SU-DHL-6 (cell line): ENCODE measurements around the gene VCAN.

ENCODE experiments used
- H2AFZ ChIP-seq: fragments of 200-600 bp; sonication (generic); 2 replicates; pipeline ENCODE4 v1.6.1; 2014; ENCODE audit warnings: low read depth, mild to moderate bottlenecking, moderate library complexity, mixed read lengths, antibody characterized with exemption, low read length; ENCODE audit not compliant: severe bottlenecking
- H3F3A ChIP-seq: fragments of 200-600 bp; shearing (Covaris generic); 2 replicates; pipeline ENCODE4 v1.6.0; 2016; ENCODE audit warnings: antibody characterized with exemption, mild to moderate bottlenecking; ENCODE audit not compliant: insufficient read depth
- H3K27ac ChIP-seq: fragments of 200-600 bp; sonication (generic); 2 replicates; pipeline ENCODE4 v1.5.1; 2016; ENCODE audit warnings: low read depth, mild to moderate bottlenecking, low read length, moderate library complexity, mixed read lengths
- H3K27me3 ChIP-seq: fragments of 200-600 bp; sonication (generic), shearing (Covaris generic); 2 replicates; pipeline ENCODE4 v1.6.0; 2014; ENCODE audit warnings: mild to moderate bottlenecking, low read length
- H3K36me3 ChIP-seq: fragments of 200-600 bp; sonication (generic); 2 replicates; pipeline ENCODE4 v1.6.1; 2014; ENCODE audit warnings: mild to moderate bottlenecking, low read length, mixed read lengths
- H3K4me2 ChIP-seq: fragments of 300-600, 200-600 bp; shearing (Covaris generic), sonication (generic); 2 replicates; pipeline ENCODE4 v1.6.0; 2014; ENCODE audit warnings: low read length, low read depth, mild to moderate bottlenecking; ENCODE audit not compliant: poor library complexity, severe bottlenecking
- H3K4me3 ChIP-seq: fragments of 200-600 bp; sonication (generic); 2 replicates; pipeline ENCODE4 v1.5.1; 2014; ENCODE audit warnings: antibody characterized with exemption, low read length, mild to moderate bottlenecking, mixed read lengths; ENCODE audit not compliant: insufficient read depth, poor library complexity, severe bottlenecking
- H3K79me2 ChIP-seq: fragments of 200-600 bp; sonication (generic); 2 replicates; pipeline ENCODE4 v1.6.1; 2014; ENCODE audit warnings: mild to moderate bottlenecking, low read length, moderate library complexity; ENCODE audit not compliant: insufficient read depth
- H3K9ac ChIP-seq: fragments of 200-600 bp; sonication (generic); 2 replicates; pipeline ENCODE4 v1.7.0; 2014; ENCODE audit warnings: mild to moderate bottlenecking, low read length
- H3K9me2 ChIP-seq: fragments of 200-600 bp; sonication (generic); replicated peaks from 2 replicates; pipeline ENCODE4 v1.6.1; 2014; ENCODE audit warnings: low read length; ENCODE audit not compliant: insufficient read depth
- H3K9me3 ChIP-seq: fragments of 200-600 bp; sonication (generic); 2 replicates; pipeline ENCODE4 v1.6.1; 2014; ENCODE audit warnings: low read length, mixed read lengths; ENCODE audit not compliant: insufficient read depth
- H4K20me1 ChIP-seq: fragments of 200-600 bp; sonication (generic); 2 replicates; pipeline ENCODE4 v1.6.1; 2014; ENCODE audit warnings: low read depth, mild to moderate bottlenecking, antibody characterized with exemption, low read length, moderate library complexity, mixed read lengths
- EZH2phosphoT487 ChIP-seq: fragments of 200-600 bp; sonication (generic), shearing (Covaris generic); conservative IDR thresholded peaks from 2 replicates; pipeline ENCODE4 v1.6.1; 2018; ENCODE audit warnings: mild to moderate bottlenecking, antibody characterized with exemption, low read length, moderate library complexity, mixed read lengths
- TF ChIP-seq, protein P1 (sequence below): fragments of 200-600 bp; sonication (generic); IDR thresholded peaks from one replicate; pipeline ENCODE4 v1.5.1; 2017; ENCODE audit warnings: antibody characterized with exemption, mild to moderate bottlenecking, low read length, moderate library complexity; ENCODE audit not compliant: insufficient read depth, poor library complexity, severe bottlenecking

VCAN gene

DNA sequence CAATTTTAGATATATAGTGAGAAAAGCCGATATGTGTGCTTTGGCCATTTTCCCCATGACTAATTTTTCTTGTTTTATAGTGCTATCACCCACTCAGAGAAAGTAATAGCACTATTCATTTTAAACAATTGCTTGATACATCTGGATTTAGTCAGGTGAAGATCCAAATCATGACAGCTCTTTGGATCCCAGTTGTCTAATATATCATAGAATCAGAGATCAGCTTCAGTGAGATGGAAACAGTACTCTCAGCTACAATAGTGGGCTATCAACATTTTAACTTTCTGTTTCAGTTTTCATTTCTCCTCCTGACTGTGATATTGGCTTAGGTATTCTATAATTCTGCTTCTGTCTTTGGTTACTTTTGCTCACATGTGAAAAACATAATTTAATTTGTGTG, 38.7 kb downstream of the VCAN start:
- no peak overlapping the region for H3K4me3 ChIP-seq

DNA sequence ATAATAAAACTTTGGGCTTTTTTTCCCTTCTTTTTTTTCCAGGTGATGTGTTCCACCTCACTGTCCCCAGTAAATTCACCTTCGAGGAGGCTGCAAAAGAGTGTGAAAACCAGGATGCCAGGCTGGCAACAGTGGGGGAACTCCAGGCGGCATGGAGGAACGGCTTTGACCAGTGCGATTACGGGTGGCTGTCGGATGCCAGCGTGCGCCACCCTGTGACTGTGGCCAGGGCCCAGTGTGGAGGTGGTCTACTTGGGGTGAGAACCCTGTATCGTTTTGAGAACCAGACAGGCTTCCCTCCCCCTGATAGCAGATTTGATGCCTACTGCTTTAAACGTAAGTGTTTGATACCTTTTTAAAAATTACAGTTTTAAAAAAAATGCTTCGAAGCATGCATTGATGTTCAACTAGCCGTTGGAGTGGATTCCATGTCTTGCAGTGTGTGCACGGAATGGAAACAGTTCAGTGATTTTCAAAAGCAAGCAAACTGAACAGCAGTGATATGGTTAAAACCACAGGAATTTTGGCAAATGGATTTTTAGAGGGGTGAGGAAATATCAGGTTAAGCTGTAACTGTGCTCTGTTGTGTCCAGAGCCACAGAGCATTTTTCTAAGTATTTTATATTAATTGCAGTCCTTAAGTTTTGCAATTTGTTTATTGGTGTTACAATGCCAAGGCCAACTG, 40.7 kb downstream of the VCAN start:
- Histone ChIP-seq H3K79me2 (no peaks in the 10 kb centered on the region), H4K20me1 (no peaks in the 10 kb centered on the region), H3K36me3 (no peaks in the 10 kb centered on the region), H2AFZ (no peak overlapping the region), H3K27me3 (no peaks in the 10 kb centered on the region), H3K4me2 (no peak overlapping the region), H3K4me3 (no peak overlapping the region), H3K9me3 (no peaks in the 10 kb centered on the region), H3K9me2 (no peaks in the 10 kb centered on the region), H3K9ac (no peak overlapping the region), H3K27ac (no peak overlapping the region), H3F3A (no peaks in the 10 kb centered on the region)
- TF ChIP-seq, protein P1, sequence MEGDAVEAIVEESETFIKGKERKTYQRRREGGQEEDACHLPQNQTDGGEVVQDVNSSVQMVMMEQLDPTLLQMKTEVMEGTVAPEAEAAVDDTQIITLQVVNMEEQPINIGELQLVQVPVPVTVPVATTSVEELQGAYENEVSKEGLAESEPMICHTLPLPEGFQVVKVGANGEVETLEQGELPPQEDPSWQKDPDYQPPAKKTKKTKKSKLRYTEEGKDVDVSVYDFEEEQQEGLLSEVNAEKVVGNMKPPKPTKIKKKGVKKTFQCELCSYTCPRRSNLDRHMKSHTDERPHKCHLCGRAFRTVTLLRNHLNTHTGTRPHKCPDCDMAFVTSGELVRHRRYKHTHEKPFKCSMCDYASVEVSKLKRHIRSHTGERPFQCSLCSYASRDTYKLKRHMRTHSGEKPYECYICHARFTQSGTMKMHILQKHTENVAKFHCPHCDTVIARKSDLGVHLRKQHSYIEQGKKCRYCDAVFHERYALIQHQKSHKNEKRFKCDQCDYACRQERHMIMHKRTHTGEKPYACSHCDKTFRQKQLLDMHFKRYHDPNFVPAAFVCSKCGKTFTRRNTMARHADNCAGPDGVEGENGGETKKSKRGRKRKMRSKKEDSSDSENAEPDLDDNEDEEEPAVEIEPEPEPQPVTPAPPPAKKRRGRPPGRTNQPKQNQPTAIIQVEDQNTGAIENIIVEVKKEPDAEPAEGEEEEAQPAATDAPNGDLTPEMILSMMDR = no peak
- no peak for TF ChIP-seq EZH2phosphoT487

More for the DNA sequence above, 38.7 kb downstream of the VCAN start:
- Histone ChIP-seq H3K9me2 (no peaks in the 10 kb centered on the region), H3K27me3 (no peaks in the 10 kb centered on the region), H2AFZ (no peak overlapping the region), H3K9me3 (no peaks in the 10 kb centered on the region), H3K27ac (no peak overlapping the region), H3K4me2 (no peak overlapping the region), H3K9ac (no peak overlapping the region), H4K20me1 (no peaks in the 10 kb centered on the region), H3F3A (no peaks in the 10 kb centered on the region), H3K79me2 (no peaks in the 10 kb centered on the region), H3K36me3 (no peaks in the 10 kb centered on the region)
- TF ChIP-seq, protein P1 = no peak
- TF ChIP-seq EZH2phosphoT487 = no peak

DNA sequence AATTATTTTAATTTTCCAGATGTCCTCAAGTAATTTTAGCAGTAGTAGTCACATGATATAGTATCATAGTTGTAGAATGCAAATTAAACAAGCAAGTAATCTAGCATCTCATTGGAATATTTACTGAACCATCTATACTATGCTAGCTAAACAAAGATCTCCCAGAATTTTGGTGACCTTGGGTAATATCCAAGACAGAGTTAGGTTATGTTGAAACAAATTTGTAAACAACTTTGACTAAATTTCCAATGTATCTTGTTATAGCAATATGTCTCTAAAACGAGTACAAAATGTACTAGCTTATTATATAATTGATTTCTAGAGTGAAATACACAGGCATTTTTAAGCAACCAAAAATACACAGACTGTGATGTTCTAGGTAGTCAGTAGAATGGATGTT, 41.5 kb downstream of the VCAN start:
- H3K27me3 ChIP-seq = no peaks in the 10 kb centered on the region
- TF ChIP-seq EZH2phosphoT487 = no peak
- TF ChIP-seq, protein P1 = no peak
- H2AFZ ChIP-seq = no peak overlapping the region
- no peak overlapping the region for H3K27ac ChIP-seq
- H3K9me3 ChIP-seq = no peaks in the 10 kb centered on the region
- H3K9me2 ChIP-seq = no peaks in the 10 kb centered on the region
- H3K79me2 ChIP-seq = no peaks in the 10 kb centered on the region
- H3F3A ChIP-seq = no peaks in the 10 kb centered on the region
- no peak overlapping the region for H3K4me3 ChIP-seq
- no peaks in the 10 kb centered on the region for H4K20me1 ChIP-seq
- no peak overlapping the region for H3K4me2 ChIP-seq
- no peak overlapping the region for H3K9ac ChIP-seq
- H3K36me3 ChIP-seq = no peaks in the 10 kb centered on the region
